GM12865 (cell line): ENCODE results near the gene HJURP.

ENCODE experiments used
- DNase-seq: peaks from one replicate; pipeline ENCODE4 v3.0.0; 2010; ENCODE audit warnings: low read depth
- H3K4me3 ChIP-seq: 2 replicates; pipeline ENCODE4 v1.5.1; 2011; ENCODE audit warnings: mild to moderate bottlenecking, low read depth, low read length, control low read depth
- CTCF ChIP-seq: IDR thresholded peaks from 2 replicates; pipeline ENCODE4 v1.5.1; 2011; ENCODE audit warnings: low read length, control low read depth, low read depth, inconsistent platforms; ENCODE audit not compliant: insufficient read depth; ENCODE audit errors: missing control alignments

HJURP gene

DNA sequence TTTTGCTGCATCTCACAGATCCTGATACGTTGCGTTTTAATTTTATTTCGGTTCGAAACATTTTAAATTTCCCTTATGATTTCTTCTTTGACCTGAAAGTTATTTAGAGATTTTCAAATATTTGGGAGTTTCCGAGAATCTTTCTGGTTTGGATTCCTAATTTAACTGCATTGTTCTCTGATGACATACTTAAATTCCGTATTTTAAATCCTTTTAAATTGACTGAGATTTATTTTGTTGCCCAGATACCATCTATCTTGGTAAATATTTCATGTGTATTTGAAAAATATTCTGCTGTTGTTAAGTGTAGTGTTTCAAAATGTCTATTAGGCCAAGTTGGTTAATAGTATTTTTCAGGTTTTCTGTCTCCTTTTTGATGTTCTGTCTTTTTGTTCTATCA is 38.5 kb downstream of the HJURP start:
- no peak overlapping the region for H3K4me3 ChIP-seq
- TF ChIP-seq CTCF: no peak

DNA sequence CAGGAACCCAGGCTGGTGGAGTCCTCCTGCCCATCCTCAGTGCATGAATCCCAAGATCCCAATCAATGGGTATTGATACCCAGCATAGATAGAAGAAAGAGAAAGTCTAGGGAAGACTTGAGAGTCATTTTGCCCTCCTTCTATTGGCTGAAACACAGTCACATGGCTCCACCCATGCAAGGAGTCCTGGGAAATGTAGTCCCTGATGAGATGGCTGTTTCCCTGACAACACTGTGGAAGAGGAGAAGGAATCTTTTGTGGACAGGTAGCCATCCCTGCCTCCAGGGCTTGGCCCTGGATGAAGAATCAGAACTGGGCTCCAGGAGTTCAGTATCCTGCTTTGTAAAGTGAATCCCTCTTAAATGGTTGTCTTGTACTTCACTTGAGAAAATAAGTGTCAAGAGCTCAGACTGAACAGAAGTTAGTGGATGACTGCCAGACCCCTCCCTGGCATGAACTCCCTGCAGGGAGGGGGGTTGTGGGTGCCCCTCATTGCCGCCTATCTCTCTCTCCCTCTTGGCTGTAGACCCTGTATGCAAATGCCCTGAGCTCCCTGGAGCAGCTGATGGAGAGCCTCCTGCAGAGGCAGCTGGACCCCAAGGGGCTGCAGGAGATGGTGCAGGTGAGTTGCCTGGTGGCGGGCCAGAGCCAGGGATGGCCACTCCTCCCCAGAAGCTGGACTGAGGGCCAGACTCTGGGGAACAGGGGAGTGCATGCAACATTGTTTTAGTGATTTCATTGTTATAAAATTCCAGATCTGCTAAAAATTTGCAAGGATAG is 40.1 kb downstream of the HJURP start:
- DNase-seq: no peak
- no peak for TF ChIP-seq CTCF
- no peak overlapping the region for H3K4me3 ChIP-seq

More for the DNA sequence above, 38.5 kb downstream of the HJURP start:
- no peak for DNase-seq

DNA sequence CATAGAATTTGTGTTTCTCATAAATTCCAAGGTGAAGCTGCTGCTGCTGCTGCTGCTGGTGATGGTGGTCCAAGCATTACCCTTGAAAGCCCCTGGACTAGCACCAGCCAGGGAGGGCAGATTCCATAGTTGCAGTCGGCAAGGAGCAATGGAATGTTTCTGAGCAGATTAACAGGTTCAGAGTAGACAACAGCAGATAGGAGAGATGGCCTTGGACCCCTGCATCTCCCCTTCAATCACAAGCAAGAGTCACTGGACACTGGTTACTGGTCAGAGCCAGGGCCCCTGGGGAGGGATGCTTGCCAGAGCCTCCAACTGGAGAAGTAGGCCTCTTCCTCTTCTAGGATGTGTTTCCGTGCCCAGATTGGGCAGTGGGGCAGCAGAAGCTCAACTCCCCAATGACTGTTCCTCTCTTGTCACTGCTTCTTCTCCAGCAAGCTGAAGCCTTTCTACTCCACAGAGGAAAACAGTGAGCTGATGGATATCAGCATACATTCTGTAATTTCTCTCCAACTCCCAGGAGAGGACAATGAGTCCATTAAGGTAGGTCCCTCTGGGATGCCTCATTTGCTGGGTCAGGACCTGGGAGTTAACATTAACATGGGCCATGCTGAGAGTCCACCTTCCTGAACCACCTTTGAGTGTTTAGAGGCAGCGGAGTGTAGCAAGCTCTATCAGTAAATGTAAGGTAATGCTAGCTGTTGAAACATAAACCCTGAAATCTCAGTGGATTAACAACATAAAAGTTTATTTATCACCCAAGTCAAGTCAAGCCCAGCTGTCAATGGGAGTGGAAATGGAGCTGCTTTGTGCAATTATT is 40.9 kb downstream of the HJURP start:
- H3K4me3 ChIP-seq: no peak overlapping the region
- no peak for DNase-seq
- no peak for TF ChIP-seq CTCF

- no peak for TF ChIP-seq CTCF
- DNase-seq: no peak
- no peak overlapping the region for H3K4me3 ChIP-seq
Measured at GRCh38 chr2:233811732-233812131, 42.6 kb downstream of the HJURP start.

- no peak overlapping the region for H3K4me3 ChIP-seq
- TF ChIP-seq CTCF: no peak
- no peak for DNase-seq
Measured at GRCh38 chr2:233811087-233811486, 43.2 kb downstream of the HJURP start.

GRCh38 chr2:233810385-233810784 is 44.0 kb downstream of the HJURP start:
- no peak for DNase-seq
- no peak for TF ChIP-seq CTCF
- no peak overlapping the region for H3K4me3 ChIP-seq
